Activated CD8-positive, alpha-beta memory T cell treated with anti-CD3 and anti-CD28 coated beads, Interleukin-2, amount 50 U/mL, for 24 hours (primary cell): ENCODE data around the gene RTBDN.

Experiments used
- DNase-seq: peaks from one replicate; pipeline ENCODE4 v3.0.0-alpha.2; 2020; ENCODE audit errors: extremely low read depth

RTBDN gene

GRCh38 chr19:12834566-12834943 lies at the start of gene RTBDN:
TSS of gene RTBDN (minus strand) at chr19:12834579. CDS start at chr19:12829979, 4,600 bp downstream.
- DNase-seq, result no peak

GRCh38 chr19:12882589-12882988 lies 48.2 kb upstream of the RTBDN start:
- no peak for DNase-seq

DNA sequence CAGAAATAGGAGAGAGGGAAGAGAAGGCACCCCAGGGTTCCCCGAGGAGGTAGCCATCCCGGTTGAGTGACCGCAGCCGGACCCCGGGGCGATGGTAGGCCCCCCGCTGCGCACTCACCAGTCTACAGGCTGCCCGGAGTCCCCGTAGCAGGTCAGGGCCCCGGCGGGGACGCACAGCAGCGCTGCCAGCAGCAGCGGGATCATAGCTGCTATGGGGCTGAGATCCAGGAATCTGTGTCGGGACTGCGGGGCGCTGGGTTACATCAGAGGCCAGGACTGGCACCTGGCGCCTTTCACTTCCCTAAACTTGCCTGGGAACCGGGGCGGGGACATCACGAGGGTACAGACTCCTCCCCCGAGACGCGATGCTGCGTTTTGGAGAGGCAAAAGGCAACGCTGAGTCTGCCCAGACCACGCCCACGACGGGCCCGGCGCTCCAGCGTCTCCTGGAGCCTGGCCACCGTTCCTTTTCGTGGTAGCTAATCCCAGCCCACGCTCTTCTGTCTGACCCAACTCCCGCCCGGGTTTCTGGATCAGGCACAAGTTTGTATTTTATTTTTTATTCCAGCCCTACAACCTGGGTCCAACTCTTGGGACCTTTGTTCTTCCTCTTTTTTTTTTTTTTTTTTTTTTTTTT lies 46.9 kb upstream of the RTBDN start, which contains the start of gene DNASE2:
DNASE2 (minus strand) TSS at position 278 of the 637 bp plus-strand sequence; CDS start at position 204, 74 bp downstream.
- peak; percentile 83 for DNase-seq

DNA sequence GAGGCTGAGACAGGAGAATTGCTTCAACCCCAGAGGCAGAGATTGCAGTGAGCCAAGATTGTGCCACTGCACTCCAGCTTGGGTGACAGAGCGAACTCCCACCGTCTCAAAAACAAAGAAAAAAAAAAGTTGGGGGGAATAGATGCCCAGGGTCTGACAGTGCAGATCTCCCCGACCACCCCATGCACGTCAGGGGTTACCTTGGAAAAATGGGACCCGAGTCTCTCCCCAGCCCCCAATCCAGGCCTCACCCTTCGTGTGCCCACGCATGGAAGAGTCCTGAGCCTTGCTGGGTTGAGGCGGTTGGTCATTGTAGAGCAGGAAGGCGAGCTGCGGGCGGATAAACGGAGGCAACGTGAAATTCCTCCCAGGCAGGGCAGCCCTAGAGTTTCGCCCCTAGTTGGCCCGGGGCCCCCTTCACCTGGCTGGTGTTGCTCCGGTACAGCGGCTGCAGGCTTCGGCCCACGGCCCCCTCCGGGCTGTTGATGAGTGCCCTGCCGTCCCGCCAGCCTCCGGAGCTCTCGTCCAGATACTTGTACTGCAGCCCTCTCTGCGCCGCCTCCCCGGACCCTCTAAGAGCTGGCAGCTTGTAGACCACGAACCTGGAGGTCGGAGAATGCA lies 46.3 kb upstream of the RTBDN start:
- no peak for DNase-seq

DNA sequence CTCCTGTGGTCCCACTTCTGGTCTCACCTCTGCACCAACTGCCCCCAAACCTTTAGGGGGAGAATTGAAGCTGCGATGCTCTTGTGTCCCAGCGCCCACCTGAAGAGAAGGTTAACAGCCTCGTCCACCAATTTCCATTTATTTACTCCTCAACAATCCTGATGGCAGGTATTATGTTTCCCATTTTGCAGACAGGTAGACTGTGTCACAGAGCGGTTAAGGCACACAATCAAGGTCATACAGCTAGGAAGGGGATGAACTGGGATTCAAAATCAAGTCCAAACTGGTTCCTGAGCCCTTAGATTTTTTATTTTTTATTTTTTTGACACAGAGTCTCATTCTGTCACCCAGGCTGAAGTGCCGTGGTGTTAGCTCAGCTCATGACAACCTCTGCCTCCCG lies 40.7 kb upstream of the RTBDN start:
- DNase-seq, result no peak

GRCh38 chr19:12873891-12874745 lies 39.7 kb upstream of the RTBDN start:
- DNase-seq, result no peak

DNA sequence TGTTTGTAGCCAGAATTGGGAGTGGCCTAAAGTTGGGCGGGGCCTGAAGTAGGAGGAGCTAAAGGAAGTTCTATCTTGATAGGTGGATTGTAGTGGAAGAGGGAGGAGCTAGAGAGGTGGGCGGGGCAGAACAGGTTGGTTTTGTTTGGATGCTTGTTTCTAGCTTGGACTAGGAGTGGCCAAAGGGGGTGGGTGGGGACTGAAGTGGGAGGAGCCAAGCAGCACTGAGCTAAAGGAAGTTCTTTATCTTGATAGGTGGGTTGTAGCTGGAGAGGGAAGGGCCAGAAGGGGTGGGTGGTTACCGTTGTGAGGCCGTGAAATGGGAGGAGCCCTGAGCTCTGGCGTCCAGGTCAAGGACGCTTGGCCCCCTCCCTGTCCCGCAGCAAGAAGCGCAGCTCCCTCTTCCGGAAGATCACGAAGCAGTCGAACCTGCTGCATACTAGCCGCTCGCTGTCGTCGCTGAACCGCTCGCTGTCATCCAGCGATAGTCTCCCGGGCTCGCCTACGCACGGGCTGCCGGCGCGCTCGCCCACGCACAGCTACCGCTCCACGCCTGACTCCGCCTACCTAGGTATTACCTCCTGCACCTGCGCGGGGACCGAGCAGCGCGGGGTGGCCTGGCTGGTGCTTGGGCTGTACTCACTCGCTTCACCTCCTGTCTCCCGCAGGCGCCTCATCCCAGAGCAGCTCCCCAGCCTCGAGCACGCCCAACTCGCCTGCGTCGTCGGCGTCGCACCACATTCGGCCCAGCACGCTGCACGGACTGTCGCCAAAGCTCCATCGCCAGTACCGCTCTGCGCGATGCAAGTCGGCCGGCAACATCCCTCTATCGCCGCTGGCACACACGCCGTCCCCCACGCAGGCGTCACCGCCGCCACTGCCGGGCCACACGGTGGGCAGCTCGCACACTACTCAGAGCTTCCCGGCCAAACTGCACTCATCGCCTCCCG lies 38.8 kb upstream of the RTBDN start:
- DNase-seq, result no peak

DNA sequence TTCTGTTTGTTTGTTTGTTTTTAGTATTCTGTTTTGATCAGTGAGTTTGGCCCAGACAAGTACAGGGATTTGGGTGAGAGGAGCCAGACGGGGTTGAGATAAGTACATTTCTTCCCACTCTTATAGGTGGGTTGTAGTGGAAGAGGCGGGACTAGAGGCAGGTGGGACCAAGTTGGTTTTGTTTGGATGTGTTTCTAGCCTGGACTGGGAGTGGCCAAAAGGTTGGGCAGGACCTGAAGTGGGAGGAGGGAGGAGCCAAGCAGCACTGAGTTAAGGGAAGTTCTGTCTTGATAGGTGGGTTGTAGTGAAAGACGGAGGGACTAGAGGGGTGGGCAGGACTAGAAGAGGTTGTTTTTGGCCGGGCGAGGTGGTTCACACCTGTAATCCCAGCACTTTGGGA lies 37.9 kb upstream of the RTBDN start:
- DNase-seq, result no peak

DNA sequence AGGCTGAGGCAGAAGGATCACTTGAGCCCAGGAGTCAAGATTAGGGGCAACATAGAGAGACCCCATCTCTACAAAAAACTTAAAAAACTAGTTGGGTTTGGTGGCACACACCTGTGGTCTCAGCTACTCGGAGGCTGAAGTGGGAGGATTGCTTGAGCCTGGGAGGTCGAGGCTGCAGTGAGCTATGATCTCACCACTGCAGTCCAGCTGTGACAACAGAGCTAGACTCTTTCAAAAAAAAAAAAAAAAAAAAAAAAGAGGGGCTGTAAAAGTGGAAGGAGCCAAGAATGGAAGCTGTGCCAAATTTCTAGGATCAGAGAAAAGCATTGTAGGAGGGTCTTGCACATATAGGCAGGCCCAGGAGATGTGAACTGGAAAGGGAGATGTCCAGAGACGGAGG lies 37.3 kb upstream of the RTBDN start:
- DNase-seq, result no peak

DNA sequence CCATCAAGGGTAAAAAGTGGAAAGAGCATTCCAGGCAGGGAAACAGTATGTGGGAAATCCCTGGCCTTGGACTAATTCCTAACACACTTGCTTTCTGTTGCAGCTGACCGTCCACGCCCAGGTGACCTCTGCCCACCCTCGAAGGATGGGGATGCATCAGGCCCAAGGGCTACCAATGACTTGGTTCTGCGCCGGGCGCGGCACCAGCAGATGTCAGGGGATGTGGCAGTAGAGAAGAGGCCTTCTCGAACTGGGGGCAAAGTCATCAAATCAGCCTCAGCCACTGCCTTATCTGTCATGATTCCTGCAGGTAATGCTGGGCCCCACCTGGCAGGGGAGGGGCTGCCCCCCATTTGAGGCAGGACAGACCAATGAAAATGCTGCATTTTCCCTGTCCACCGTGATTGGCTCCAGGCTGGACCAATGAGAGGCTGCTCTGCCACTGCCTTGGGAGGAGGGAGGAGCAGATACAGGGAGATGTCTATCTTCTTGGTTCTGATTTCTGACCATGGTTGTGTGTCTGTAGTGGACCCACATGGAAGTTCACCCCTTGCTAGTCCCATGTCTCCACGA lies 34.2 kb upstream of the RTBDN start:
- no peak for DNase-seq

GRCh38 chr19:12867120-12868099 lies 33.0 kb upstream of the RTBDN start:
- no peak for DNase-seq

GRCh38 chr19:12866416-12867119 lies 32.2 kb upstream of the RTBDN start:
- DNase-seq, result no peak

DNA sequence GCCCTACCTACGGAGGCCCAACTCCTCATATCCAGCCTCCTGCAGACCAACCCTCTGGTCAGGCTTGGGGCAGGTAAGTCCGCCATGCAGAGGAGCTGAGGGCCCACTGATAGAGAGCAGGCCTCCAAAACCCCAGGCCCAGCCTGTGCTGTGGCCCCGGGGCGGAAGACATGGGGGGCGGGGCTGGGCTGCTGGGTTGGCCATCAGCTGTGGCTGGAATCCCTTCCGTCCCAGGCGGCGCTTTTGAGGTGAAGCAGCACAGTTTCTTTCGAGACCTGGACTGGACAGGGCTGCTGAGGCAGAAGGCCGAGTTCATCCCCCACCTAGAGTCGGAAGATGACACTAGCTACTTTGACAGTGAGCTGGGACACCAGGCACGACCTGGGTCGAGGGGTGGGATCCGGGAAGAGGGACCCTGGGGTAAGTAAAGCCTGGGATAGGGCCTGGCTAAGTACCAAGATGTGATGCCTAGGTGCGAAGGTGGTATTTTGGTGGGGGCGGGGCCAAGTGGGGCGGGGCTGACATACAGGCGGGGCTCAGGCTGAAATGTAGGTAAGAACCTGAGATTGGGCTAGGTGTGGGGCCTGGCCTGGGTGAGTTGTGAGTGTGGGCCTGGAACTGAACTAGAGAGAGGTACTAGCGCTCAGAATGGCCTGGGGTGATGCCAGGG lies 31.5 kb upstream of the RTBDN start:
- DNase-seq, result no peak

DNA sequence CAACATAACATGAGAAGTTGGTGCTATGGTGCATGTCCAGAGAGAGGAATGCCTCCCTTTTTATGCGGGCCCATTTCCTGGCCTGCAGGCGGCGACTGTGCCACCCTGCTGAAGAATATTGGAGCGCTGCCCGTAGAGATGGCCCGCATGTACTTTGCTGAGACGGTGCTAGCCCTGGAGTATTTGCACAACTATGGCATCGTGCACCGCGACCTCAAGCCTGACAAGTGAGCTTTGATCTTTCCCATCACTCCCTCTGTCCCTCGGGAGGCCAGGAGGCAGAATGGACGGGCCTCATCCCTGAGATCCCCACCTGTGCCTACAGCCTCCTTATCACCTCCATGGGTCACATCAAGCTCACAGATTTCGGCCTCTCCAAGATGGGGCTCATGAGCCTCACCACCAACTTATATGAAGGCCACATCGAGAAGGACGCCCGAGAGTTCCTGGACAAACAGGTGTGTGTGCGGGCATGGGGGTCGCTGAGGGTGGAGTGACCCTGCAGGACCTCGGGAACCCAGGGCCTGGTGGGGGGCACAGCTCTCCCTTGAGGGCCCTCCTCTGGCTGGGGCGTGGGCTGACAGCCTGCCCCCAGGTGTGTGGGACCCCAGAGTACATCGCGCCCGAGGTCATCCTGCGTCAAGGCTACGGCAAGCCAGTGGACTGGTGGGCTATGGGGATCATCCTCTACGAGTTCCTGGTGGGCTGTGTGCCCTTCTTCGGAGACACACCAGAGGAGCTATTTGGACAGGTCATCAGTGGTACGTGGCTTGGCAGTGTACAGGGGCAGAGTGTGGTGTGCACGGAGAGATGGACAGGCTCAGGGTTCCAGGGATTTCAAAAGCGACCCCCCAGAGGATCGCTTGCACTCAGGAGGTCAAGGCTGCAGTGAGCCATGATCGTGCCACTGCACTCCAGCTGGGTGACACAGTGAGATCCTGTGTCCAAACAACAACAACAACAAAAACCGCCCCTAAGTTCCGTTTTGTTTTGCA lies 30.6 kb upstream of the RTBDN start:
- DNase-seq, result no peak

DNA sequence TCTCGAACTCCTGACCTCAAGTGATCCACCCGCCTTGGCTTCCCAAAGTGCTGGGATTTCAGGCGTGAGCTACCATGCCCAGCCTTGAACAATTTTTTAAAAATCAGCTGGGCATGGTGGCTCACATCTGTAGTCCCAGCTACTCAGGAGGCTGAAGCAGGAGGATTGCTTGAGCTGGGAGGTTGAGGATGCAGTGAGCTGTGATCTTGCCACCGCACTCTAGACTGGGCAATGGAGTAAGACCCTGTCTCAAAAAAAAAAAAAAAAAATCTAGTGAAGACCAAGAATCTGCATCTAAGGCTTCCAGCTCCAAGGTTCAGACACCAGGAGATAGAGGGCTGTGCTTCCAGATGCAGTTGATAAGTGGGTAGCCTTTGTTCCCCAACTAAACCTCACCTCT lies 29.8 kb upstream of the RTBDN start:
- DNase-seq, result no peak

- no peak for DNase-seq
These were observed 25.2 kb upstream of the RTBDN start for GRCh38 chr19:12859546-12859945.

GRCh38 chr19:12858041-12858928 lies 23.9 kb upstream of the RTBDN start:
- DNase-seq, result no peak
